NCI-H69 (cell line): ENCODE results near the gene GALK1.

Experiments used
- DNase-seq: peaks from one replicate; lab custom pipeline; 2025; lab: John Stamatoyannopoulos, UW

GALK1 gene

DNA sequence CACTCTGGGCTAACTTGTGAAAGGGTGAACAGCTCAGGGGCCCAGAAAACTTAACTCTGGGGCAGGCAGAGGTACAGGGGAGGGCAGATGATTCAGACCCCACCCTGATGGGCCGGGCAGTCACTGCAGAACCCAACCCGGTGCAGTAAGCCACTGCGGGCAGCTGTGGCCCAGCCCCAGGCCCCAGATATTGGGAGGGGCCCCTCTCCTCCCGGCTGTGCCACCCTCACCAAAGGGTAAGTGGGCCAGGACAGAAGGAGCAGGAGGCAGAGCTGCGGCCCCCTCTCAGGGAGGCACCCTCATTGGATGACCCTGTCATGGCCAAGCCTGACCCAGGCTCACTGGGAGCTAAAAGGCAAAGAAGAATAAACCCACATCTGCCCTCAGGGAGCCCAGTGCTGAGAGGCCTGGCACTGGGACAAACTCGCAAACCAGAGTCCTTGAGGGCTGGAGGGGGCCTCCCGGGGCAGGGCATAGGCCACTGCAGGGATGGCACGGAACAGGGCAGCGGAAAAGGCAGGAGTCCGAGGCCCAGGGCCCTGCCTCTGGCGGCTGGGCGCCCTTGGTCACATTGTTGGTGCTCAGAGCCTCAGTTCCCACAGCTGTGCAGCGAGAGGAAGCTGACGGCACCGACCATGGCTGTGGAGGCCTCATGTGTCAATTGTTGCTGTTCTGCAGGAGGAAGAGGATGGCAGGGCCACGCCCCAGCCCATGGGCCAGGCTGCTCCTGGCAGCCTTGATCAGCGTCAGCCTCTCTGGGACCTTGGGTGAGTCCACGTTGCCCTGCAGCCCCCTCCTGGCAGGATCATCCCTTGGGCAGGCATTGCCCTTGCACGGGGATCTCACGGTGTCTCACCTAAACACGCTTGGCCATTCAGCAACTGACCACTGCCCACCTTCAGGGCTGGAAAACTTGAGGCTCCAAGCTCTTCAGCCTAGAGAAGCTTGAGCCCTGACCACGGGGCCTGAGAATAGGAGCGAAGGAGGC lies 40.7 kb downstream of the GALK1 start:
- DNase-seq = no peak

DNA sequence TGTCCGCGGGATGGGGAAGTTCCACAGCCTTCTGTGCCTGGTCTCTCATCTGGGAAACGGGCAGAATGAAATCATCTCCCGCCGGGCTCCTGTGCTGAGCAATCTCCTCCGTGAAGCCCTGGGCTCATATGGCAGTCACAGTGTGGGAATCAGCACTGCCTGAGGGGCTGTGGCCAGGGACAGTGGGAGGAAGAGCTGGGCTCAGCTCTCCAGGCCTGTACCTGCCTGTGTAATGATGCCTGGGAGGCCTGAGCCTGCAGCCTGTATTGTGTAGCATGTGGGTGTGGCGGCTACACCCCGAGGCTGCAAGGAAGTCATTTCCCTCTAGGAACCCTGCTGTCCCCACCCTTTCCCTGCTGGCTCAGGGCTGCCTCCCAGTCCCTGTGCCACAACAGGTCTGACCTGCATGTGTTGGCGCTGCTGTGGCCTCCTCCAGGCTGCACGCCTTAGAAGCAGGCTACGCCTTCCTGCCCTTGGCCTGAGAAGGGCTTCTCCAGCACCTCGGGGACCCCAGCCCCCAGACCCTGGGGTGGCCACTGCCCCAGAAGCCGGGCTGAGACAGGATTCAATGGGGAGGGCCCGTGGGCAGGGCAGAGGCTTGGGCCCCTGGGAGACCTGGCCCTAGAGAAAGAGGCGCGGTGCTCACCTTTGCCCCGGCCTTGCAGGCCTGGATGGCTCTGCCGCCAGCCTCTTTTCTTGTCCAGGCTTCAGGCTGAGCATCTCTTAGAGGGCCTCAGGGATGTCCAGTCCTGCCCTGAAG lies 41.6 kb downstream of the GALK1 start:
- DNase-seq = peak; percentile 75

DNA sequence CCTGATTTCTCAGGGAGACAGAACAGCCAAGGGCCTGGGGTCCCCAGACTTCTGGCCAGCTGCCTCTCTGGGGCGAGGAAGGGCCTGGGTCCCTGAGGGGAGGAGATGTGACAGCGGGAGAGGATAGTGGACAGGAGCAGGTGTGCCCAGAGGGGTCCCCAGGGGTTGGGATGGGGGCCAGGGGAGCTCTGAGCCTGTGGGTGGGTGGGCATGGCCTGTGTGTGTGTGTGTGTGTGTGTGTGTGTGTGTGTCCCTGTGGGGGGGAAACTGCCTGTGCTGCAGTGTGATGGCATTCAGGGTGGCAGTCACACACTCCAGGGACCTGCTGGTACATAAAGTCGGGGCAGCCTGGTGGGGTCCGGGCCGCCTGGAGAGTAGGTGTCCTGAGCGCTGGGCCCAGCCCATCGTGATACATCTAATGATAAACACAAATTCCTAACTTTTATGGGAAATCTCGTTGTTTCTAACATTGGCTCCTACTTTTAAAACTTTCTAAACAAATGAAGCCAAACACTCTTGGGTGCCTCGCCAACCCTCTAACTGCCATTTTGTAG lies 42.4 kb downstream of the GALK1 start:
- DNase-seq = no peak

DNA sequence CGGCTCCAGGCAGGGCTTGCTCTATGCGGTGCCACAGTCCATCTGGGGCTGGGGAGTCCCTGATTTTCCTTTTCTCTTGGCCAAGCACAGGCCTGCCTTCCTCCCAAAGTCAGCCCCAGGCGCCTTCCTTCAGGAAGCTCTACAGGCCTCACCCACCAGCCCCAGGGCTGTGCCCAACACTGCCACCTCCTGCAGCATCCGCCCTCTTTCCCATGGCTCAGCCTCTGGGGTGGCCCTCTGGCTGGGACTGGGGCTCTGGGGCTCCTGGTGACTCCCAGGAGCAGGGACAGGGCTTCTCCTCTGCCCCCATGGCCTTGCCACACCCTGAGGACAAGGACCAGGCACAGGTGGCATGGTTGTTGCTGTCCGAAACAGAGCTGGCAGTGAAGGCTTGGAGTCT lies 42.9 kb downstream of the GALK1 start:
- no peak for DNase-seq

GRCh38 chr17:75721463-75722011 lies 43.5 kb downstream of the GALK1 start:
- DNase-seq = no peak

DNA sequence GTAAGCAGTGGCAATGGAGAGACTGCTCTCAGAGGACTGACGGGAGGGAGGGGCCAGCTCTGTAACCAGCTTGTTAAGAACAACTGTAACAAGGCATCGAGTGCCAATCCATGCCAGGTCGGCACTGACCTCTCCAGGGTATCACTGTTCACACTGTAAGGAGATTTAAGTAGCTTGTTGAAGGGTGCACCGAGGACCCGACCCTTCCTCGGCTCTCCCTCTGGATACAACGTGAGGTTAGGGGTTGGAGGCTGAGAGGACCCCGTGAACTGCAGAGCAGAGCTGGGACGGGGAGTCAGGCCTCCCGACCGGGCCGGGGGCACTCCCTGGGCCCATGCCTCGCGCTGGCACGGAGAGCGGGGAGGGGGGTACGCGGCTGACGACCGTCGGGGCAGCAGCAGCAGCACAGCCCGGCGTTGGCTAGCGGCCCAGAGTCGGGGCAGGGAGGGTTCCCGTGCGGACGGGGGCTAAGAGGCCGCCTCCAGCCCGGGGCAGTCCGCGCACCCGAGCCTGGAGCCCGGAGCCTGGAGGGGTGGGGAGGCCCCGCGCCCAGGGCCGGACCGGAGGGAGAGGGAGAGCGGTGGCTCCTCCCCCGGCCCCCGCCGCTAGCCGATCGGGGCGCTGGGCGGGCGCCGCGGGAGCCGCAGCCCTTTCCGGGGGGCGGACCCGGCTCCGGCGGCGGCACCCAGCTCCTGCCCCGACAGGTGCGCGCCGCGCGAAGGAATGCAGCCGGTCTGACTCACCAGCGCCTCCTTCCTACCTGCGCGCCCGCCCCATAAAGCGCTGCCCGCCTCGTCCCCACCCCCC lies 44.1 kb downstream of the GALK1 start, which contains the start of gene ITGB4:
ITGB4 (plus strand) TSS at position 804 of the 807 bp plus-strand sequence. CDS start 3,245 bp downstream, outside the sequence.
- peak; percentile 82 for DNase-seq

DNA sequence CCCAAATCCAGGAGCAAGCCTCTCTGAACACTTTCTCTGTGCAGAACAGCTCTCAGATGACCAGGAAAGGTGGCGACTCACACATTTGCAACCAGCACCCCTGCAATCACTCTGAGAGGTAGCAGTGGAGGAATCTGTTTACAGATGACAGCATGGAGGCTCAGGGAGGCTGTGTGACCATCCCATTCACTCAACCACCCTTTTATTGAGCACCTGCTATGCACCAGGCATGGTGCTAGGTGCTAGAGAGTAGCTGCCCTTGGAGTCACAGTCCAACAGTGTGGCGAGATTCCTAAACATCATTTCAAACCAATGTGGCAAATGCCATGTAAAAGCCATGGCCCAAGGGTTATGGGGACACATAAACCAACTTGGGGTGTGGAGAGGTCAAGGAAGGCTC lies 45.3 kb downstream of the GALK1 start:
- no peak for DNase-seq

GRCh38 chr17:75712446-75712845 lies 52.5 kb downstream of the GALK1 start:
- no peak for DNase-seq
